ENCODE measurements around the gene ETFBKMT.

ETFBKMT gene

DNA sequence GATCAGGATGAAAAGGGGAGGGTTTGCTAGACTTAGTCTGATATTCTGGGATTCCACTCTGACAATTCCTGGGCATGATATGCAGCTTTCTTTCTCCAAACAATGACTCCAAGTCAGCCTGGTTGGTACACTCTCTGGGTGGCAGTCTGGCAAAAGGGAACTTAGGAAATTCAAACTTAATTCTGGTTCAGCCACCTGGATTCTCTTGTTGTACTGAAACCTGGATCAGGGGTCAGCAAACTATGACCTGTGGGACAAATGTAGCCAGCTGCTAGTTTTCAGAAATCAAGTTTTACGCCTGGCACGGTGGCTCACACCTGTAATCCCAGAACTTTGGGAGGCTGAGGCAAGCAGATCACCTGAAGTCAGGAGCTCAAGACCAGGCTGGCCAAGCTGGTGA is 63.1 kb downstream of the ETFBKMT start:
- Histone ChIP-seq H3K27me3 (replicated peaks; ENCODE audit: control insufficient read depth, insufficient read depth, low read length) (no peaks in the 10 kb centered on the region), H3K4me3 (replicated peaks; ENCODE audit: low read depth, low read length) (no peak overlapping the region), H3K36me3 (ENCODE audit: control insufficient read depth, insufficient read depth, low read length) (no peaks in the 10 kb centered on the region)
- no peak for DNase-seq (ENCODE audit: extremely low read depth, insufficient read length)
- TF ChIP-seq, protein P1, sequence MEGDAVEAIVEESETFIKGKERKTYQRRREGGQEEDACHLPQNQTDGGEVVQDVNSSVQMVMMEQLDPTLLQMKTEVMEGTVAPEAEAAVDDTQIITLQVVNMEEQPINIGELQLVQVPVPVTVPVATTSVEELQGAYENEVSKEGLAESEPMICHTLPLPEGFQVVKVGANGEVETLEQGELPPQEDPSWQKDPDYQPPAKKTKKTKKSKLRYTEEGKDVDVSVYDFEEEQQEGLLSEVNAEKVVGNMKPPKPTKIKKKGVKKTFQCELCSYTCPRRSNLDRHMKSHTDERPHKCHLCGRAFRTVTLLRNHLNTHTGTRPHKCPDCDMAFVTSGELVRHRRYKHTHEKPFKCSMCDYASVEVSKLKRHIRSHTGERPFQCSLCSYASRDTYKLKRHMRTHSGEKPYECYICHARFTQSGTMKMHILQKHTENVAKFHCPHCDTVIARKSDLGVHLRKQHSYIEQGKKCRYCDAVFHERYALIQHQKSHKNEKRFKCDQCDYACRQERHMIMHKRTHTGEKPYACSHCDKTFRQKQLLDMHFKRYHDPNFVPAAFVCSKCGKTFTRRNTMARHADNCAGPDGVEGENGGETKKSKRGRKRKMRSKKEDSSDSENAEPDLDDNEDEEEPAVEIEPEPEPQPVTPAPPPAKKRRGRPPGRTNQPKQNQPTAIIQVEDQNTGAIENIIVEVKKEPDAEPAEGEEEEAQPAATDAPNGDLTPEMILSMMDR (IDR thresholded peaks at IDR 0.05; ENCODE audit: insufficient read depth, low read length, poor library complexity, severe bottlenecking), result no peak
